Hematopoietic multipotent progenitor cell treated with erythropoietin and hydrocortisone succinate and interleukin-3 and kit ligand, for 17 days (in vitro differentiated cells): Measurements from ENCODE around the gene ZNF212.

Experiments used
- DNase-seq: peaks from one replicate; pipeline ENCODE4 v3.0.0-alpha.2; 2015; ENCODE audit warnings: low spot score

The ZNF212 gene

GRCh38 chr7:149239345-149240143 is at the start of gene ZNF212:
Gene ZNF212 (plus strand): TSS chr7:149239651. CDS start chr7:149239779, 128 bp downstream.
- DNase-seq = peak; percentile 91

GRCh38 chr7:149191851-149192250 is 47.6 kb upstream of the ZNF212 start:
- DNase-seq = no peak

- DNase-seq = no peak
These were observed 44.7 kb upstream of the ZNF212 start for GRCh38 chr7:149194799-149195179.

GRCh38 chr7:149195180-149196150 is 44.0 kb upstream of the ZNF212 start, which contains the start of gene ZNF282:
Gene ZNF282 (plus strand): TSS chr7:149195546. CDS start chr7:149195590, 44 bp downstream.
- DNase-seq = peak; percentile 68

GRCh38 chr7:149196151-149196704 is 43.2 kb upstream of the ZNF212 start:
- DNase-seq = no peak

- DNase-seq = no peak
These were observed 42.7 kb upstream of the ZNF212 start for GRCh38 chr7:149196705-149197171.

- no peak for DNase-seq
These were observed 41.8 kb upstream of the ZNF212 start for GRCh38 chr7:149197675-149198074.

GRCh38 chr7:149198161-149198816 is 41.2 kb upstream of the ZNF212 start:
- DNase-seq = no peak

GRCh38 chr7:149199234-149199995 is 40.0 kb upstream of the ZNF212 start:
- DNase-seq = no peak

GRCh38 chr7:149202831-149203231 is 36.6 kb upstream of the ZNF212 start:
- DNase-seq = no peak

- no peak for DNase-seq
These were observed 33.6 kb upstream of the ZNF212 start for GRCh38 chr7:149205690-149206381.

- DNase-seq = no peak
These were observed 32.0 kb upstream of the ZNF212 start for GRCh38 chr7:149207324-149208035.

- DNase-seq = peak; percentile 43
These were observed 29.8 kb upstream of the ZNF212 start for GRCh38 chr7:149209518-149210269.

- no peak for DNase-seq
These were observed 28.9 kb upstream of the ZNF212 start for GRCh38 chr7:149210551-149210950.

GRCh38 chr7:149214020-149214720 is 25.3 kb upstream of the ZNF212 start:
- DNase-seq = no peak

- DNase-seq = no peak
These were observed 23.0 kb upstream of the ZNF212 start for GRCh38 chr7:149216402-149216801.

GRCh38 chr7:149217570-149217969 is 21.9 kb upstream of the ZNF212 start:
- DNase-seq = no peak
